HG03108 (cell line): ENCODE results near the gene MC1R.
"Not testable (repeated sequence)": the region's sequence is repeated elsewhere in the genome, so short reads cannot be mapped to it uniquely, and the experiment has no call there.

ENCODE experiments used
- ATAC-seq: cut with Tn5 transposase; IDR thresholded peaks from one replicate; pipeline ENCODE4 v1.9.1; 2021; ENCODE audit warnings: moderate library complexity; ENCODE audit not compliant: unreplicated experiment

The MC1R gene

GRCh38 chr16:89957216-89957785, 38.6 kb downstream of the MC1R start:
- no peak for ATAC-seq

GRCh38 chr16:89958068-89958467, 39.4 kb downstream of the MC1R start:
- ATAC-seq, result no peak

- no peak for ATAC-seq
Measured at GRCh38 chr16:89958596-89958995, 39.9 kb downstream of the MC1R start.

- no peak for ATAC-seq
Measured at GRCh38 chr16:89960966-89961365, 42.3 kb downstream of the MC1R start.

GRCh38 chr16:89961920-89962319, 43.3 kb downstream of the MC1R start:
- ATAC-seq, result no peak

GRCh38 chr16:89962754-89963498, 44.3 kb downstream of the MC1R start:
- ATAC-seq, result no peak

GRCh38 chr16:89964201-89964600, 45.5 kb downstream of the MC1R start:
- ATAC-seq, result no peak

- no peak for ATAC-seq
Measured at GRCh38 chr16:89965447-89966225, 47.0 kb downstream of the MC1R start.

- ATAC-seq, result no peak
Measured at GRCh38 chr16:89966756-89967155, 48.1 kb downstream of the MC1R start.

- not testable (repeated sequence) for ATAC-seq
Measured at GRCh38 chr16:89967436-89967835, 48.8 kb downstream of the MC1R start.

- not testable (repeated sequence) for ATAC-seq
Measured at GRCh38 chr16:89968074-89968473, 49.4 kb downstream of the MC1R start.

GRCh38 chr16:89969741-89970410, 51.2 kb downstream of the MC1R start:
- no peak for ATAC-seq
